GM12872 (cell line): ENCODE data around the gene DST.

ENCODE experiments used
- TF ChIP-seq, protein P1 (sequence below): IDR thresholded peaks from 3 replicates; pipeline ENCODE4 v1.5.1; 2011; ENCODE audit warnings: low read depth, mild to moderate bottlenecking, low read length, moderate library complexity; ENCODE audit not compliant: insufficient read depth

The DST gene

DNA sequence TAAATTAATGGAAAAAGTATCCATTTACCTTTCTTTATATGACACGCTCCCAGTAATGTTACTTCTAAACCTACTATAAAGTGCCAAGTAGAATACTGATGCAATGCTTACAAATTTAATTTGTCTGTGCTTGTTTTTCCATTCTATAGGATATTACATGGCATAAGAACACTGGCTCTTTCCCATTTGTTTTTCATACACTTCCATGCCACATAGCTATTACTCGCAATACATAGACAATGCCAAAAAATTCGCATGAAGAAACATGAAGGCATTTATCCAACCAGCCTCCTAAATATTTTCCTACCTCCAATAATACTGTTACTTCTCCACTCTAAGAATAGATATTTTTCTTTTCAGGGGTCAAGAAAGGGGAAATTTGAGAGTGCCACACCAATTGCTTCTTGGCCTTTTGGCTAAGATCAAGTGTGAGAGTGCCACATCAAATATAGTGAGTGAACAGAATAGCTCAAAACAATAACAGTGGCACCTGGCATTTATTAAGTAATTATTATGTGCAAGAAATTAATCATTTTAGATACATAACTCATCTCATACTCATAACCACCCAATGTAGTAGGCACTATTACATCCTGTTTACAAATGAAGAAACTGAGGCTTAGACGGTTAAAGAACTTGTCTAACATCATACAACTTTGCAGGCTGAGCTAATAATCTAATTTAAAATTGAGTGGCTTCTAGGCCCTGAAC lies 845 bp upstream of the DST start:
- TF ChIP-seq, protein P1, sequence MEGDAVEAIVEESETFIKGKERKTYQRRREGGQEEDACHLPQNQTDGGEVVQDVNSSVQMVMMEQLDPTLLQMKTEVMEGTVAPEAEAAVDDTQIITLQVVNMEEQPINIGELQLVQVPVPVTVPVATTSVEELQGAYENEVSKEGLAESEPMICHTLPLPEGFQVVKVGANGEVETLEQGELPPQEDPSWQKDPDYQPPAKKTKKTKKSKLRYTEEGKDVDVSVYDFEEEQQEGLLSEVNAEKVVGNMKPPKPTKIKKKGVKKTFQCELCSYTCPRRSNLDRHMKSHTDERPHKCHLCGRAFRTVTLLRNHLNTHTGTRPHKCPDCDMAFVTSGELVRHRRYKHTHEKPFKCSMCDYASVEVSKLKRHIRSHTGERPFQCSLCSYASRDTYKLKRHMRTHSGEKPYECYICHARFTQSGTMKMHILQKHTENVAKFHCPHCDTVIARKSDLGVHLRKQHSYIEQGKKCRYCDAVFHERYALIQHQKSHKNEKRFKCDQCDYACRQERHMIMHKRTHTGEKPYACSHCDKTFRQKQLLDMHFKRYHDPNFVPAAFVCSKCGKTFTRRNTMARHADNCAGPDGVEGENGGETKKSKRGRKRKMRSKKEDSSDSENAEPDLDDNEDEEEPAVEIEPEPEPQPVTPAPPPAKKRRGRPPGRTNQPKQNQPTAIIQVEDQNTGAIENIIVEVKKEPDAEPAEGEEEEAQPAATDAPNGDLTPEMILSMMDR = no peak

DNA sequence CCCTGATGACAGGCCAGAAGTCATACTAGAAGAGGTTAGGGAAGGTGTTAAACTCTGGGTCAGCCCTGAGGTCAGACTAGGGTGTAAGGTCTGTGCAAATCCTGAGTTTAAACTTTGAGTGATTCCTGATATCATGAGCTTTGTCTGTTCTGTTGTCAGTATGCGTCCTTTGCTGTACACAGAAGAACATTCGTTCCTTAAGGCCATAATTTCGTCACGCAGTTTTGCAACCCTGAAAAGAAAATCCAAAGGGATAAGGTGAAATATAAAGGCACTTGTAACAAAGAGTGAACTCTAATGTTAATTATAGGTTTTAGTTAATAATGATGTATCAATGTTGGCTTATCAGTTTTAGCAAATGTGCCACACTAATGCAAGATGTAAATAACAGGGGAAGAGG lies 2.3 kb downstream of the DST start:
- TF ChIP-seq, protein P1 = no peak

DNA sequence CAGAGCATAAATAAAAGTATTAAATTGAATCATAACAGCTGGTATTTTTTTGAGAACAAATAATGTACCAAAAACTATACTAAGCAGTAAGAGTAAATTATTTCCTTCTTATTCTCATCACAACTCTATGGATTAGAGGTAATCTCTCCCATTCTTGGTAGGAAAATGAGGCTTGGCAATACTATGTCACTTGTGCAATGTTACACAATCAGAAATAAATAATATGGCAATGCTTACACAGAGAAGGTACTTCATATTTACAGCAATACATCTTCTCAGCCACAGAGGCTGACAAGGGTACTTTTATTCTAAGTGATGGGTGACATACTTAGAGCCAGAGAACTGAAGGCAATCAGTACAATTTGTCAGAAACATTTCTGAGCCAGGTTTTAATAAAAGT lies 3.9 kb downstream of the DST start:
- TF ChIP-seq, protein P1 = no peak

DNA sequence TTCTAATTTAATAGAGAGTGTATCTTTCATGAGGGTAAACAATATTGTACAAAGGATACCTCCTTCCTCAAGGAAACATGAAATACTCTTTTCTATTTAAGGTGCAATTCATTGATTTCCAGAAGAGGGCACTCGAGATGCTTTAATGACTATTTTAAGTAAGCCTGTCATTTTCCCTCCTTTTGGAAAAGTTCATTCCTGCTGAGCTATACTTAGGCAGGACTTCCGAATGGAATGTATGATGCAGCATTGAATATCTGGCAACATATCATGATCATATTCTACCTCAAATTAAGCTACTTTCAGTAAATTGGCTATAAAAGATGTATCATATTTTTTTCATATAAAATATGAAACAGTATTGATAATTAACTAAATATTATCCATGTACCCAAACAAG lies 5.0 kb downstream of the DST start:
- TF ChIP-seq, protein P1 = peak; percentile 54; the same call in 2 of the 3 replicates

DNA sequence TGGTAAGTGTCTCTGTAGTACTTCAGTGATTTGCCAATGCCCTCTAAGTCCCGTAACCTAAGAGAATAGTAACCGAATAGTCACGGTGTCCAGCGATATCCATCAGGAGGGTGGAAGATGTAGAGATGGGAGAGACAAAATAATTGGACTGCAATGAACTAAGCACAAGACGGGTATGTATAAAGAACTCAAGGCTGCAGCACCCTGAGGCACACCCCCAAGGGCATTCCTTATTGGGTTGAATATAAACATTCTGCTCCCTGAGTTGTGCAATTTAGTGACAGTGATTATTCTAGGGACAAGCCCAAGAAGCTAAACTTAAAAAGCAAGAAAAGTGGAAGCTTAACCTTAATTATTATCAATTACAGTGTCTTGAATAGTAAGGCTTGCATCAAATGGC lies 14.6 kb downstream of the DST start:
- TF ChIP-seq, protein P1 = no peak

DNA sequence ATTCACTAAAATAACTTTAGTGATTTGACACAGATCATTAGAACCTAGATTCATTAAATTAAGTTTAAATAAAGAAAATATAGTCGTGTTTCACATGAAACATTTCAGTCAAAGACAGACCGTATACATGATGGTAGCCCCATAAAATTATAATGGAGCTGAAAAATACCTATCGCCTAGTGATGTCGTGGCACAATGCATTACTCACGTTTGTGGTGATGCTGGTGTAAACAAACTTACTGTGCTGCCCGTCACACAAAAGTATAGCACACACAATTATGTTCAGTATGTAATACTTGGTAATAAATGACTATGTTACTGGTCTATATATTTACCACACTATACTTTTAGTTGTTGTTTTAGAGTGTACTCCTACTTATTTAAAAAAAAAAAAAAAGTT lies 17.3 kb downstream of the DST start:
- TF ChIP-seq, protein P1 = no peak

DNA sequence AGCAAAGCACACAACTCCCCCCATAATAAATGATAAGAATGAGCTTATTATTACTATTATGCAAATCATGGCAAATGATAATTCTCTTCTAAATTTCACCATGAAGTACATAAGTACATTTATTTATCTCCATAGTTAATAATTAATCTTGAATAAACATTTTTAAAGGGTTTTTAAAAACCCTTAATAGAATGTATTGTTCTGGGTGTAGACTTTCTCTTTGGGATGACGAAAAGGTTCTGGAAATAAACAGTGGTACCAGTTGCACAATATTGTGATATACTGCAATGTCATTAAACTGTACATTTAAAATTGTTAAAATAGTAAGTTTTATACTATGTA lies 18.0 kb downstream of the DST start:
- TF ChIP-seq, protein P1 = no peak
